GM12873 (cell line): ENCODE measurements around the gene KIF6.

Experiments used
- TF ChIP-seq, protein P1 (sequence below): IDR thresholded peaks from 2 replicates; pipeline ENCODE4 v1.5.1; 2012; ENCODE audit warnings: low read depth, mild to moderate bottlenecking, moderate library complexity, low read length, control low read depth; ENCODE audit not compliant: insufficient read depth; ENCODE audit errors: missing control alignments

The KIF6 gene

DNA sequence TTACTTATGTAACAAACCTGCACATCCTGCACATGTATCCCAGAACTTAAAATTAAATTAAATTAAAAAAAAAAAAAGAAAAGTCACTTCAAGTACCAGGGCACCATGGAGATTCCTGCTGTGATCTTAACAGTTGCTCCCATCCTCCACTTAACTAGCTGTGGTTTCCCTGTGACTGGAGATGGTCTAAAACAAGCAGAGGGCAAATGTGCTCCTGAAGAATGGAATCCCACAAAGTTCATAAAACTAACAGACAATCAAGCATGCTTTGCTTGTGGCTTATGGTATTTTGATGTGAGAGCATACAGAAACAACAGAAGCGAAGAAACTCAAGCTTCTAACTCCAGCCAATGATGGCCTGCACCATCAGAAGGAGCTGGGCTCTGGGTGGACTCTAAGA lies 249.1 kb downstream of the KIF6 start:
- TF ChIP-seq, protein P1, sequence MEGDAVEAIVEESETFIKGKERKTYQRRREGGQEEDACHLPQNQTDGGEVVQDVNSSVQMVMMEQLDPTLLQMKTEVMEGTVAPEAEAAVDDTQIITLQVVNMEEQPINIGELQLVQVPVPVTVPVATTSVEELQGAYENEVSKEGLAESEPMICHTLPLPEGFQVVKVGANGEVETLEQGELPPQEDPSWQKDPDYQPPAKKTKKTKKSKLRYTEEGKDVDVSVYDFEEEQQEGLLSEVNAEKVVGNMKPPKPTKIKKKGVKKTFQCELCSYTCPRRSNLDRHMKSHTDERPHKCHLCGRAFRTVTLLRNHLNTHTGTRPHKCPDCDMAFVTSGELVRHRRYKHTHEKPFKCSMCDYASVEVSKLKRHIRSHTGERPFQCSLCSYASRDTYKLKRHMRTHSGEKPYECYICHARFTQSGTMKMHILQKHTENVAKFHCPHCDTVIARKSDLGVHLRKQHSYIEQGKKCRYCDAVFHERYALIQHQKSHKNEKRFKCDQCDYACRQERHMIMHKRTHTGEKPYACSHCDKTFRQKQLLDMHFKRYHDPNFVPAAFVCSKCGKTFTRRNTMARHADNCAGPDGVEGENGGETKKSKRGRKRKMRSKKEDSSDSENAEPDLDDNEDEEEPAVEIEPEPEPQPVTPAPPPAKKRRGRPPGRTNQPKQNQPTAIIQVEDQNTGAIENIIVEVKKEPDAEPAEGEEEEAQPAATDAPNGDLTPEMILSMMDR = no peak

GRCh38 chr6:39471954-39472659 lies 253.1 kb downstream of the KIF6 start:
- TF ChIP-seq, protein P1 = no peak

DNA sequence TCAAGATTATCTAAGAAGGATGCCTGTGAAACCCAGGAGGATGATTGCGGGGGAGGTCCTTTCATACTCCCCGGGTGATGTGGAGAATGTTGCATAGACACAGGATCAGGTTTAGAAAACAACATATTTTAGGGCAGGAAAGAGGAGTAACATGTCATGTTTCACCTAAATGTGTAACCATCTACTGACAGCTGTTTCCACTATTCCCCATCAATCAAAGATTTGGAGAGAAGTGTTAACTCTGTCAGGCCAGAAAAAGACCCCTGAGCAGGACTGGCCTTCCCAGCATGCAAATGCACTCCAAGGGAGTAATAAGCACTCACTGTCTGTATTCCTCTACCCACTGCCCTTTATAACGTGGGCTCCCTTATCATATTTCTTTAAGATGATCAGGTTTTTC lies 254.7 kb downstream of the KIF6 start:
- TF ChIP-seq, protein P1 = no peak

- TF ChIP-seq, protein P1 = no peak
Measured at GRCh38 chr6:39468385-39468784, 256.8 kb downstream of the KIF6 start.

DNA sequence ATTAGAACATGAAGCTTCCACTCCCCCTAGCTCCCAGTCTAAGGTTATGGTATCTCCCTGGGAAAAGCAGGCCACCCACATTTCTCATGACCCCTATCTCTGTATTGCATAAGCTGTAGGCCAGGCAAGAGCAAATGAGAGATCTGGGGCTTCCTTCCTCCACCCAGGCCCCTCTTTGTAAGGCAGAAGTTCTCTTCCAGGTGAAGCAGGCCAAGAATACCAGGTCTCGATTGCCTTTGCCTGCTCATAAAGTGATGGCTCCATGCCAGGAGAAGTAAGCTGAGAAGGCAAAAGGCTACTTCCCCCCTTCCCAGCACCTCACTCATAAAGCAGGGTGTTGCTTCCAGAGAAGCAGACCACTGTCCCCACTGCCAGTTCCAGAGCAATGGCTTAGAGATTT lies 258.6 kb downstream of the KIF6 start:
- TF ChIP-seq, protein P1 = no peak

DNA sequence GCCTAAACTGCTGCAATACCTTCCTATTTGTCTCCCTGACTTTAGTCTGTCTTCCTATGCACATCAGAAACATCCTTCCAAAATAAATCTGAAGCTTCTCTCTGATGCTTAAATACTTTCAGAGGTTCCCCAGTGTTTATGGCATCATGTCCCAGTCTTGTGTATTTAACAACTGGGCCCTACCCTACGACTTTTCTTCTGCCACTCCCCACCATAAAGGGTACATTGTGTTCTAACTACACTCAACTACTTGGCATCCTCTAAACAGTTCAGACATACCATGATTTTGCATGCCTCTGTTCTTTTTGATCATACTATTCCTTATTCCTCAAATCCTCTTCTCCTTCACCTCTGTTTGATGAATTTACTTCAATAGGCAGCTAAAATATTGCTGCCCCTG lies 259.7 kb downstream of the KIF6 start:
- TF ChIP-seq, protein P1 = no peak

GRCh38 chr6:39464067-39464466 lies 261.1 kb downstream of the KIF6 start:
- TF ChIP-seq, protein P1 = no peak
